HUDEP-2 (cell line): Measurements from ENCODE around the gene TOM1.
"Not testable (repeated sequence)": the region's sequence is repeated elsewhere in the genome, so short reads cannot be mapped to it uniquely, and the experiment has no call there.

ENCODE experiments used
- DNase-seq, 76 experiments: peaks; one replicate each; lab custom pipeline; 2025; ENCODE audit not compliant: unreplicated experiment in 76 of 76; lab: John Stamatoyannopoulos, UW

The TOM1 gene

DNA sequence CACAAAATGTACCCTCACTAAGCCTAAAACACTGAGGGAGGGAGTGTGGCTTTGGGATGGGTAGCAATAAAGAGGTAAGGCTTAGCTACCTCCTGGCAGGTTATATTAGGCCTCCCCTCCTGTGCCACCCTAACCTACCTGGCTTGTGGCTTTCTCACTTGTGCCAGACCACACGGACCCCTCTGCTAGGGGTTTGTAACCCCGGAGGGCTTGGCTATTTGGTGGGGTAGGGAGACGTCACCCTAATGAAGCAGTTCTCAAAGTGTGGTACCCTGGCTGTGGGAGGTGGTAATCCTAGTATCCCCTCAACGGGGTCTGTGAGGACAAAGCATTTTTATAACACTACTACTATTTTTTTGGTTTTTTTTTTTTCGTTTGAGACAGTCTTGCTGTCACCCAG, 91.2 kb downstream of the TOM1 start:
- no peak for DNase-seq

DNA sequence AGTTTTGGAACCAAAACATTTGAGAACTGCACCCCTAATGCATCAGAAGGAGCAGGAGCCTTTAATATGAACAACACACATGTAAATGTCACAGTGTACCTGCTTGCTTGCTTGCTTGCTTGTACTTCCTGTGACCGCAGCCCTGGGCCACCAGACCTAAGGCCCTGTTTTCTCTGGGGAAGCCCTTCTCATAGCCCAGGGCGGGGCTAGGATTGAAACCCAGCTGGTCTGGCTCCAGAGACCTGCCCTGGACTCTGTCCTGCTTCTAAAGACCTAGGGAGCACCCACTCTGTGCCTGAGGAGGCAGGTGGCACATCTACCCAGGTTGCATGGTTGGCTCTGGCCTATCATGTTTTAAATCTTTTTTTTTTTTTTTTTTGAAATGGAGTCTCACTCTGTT, 92.7 kb downstream of the TOM1 start:
- no peak for DNase-seq

DNA sequence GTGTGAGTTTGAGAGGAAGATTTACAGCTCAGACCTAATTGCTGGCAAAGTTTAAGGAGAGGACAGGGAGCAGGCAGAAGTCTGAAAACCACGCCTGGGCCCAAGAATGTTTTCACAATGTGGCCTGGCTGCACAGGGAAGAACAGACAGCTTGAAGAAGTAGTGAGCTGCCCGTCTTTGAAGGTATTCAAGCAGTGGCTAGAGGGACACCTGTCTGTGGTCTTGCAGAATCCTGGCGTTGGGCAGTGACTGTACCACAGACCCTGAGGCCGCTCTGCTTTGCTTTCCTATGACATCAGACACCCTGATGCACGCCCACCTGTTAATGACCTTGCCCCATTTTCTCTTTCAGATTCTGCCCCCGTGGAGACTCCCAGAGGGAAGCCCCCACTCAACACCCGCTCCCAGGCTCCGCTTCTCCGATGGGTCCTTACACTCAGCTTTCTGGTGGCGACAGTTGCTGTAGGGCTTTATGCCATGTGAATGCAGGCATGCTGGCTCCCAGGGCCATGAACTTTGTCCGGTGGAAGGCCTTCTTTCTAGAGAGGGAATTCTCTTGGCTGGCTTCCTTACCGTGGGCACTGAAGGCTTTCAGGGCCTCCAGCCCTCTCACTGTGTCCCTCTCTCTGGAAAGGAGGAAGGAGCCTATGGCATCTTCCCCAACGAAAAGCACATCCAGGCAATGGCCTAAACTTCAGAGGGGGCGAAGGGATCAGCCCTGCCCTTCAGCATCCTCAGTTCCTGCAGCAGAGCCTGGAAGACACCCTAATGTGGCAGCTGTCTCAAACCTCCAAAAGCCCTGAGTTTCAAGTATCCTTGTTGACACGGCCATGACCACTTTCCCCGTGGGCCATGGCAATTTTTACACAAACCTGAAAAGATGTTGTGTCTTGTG, 93.7 kb downstream of the TOM1 start:
- DNase-seq: no peak

- no peak for DNase-seq
Measured at GRCh38 chr22:35394011-35394312, 94.3 kb downstream of the TOM1 start.

GRCh38 chr22:35394810-35395563, 95.3 kb downstream of the TOM1 start:
- no peak for DNase-seq

DNA sequence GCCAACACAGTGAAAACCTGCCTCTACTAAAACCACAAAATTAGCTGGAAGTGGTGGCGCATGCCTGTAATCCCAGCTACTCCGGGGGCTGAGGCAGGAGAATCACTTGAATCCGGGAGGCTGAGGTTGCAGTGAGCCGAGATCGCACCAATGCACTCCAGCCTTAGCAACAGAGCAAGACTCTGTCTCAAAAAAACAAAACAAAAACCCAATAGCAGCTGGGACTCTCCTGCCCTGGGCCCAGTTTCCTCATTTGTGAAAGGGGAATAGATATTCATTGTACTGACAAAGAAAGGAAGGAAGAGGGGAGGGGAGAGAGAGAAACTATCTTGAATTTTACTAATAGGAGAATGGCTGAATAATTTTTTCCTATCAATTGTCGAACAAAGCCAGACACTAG, 96.9 kb downstream of the TOM1 start:
- not testable (repeated sequence) for DNase-seq

- DNase-seq: no peak
Measured at GRCh38 chr22:35397095-35397904, 97.6 kb downstream of the TOM1 start.
